HepG2 (cell line): ENCODE results near the gene ZNF101.

ENCODE experiments used
- HOXA7 ChIP-seq: sonication (generic); formaldehyde crosslinking; IDR thresholded peaks from 2 replicates; pipeline ENCODE4 v1.8.1; 2022; ENCODE audit warnings: mild to moderate bottlenecking, missing genetic modification reagents, moderate library complexity
- KLF11 ChIP-seq: IDR thresholded peaks from 2 replicates; pipeline ENCODE4 v1.6.1; 2016; ENCODE audit warnings: missing compliant biosample characterization
- POLR2AphosphoS2 ChIP-seq: IDR thresholded peaks from 2 replicates; pipeline ENCODE4 v1.6.1; 2011; ENCODE audit warnings: low read depth, low read length, improper control_type of control experiment
- ZNF546 ChIP-seq: sonication (generic); formaldehyde crosslinking; conservative IDR thresholded peaks from 2 replicates; pipeline ENCODE4 v1.8.1; 2023; ENCODE audit warnings: mild to moderate bottlenecking, missing genetic modification reagents
- TF ChIP-seq, protein P1 (sequence below): sonication (generic); formaldehyde crosslinking; conservative IDR thresholded peaks from 2 replicates; pipeline ENCODE4 v1.4.0; 2020; ENCODE audit warnings: missing genetic modification reagents
- TF ChIP-seq, protein P2 (sequence below): IDR thresholded peaks from 2 replicates; pipeline ENCODE4 v1.6.1; 2012; ENCODE audit warnings: inconsistent platforms
- TF ChIP-seq, protein P3 (sequence below): sonication (generic); IDR thresholded peaks from 2 replicates; pipeline ENCODE4 v1.6.1; 2016; ENCODE audit warnings: low read depth, borderline replicate concordance

DNA sequence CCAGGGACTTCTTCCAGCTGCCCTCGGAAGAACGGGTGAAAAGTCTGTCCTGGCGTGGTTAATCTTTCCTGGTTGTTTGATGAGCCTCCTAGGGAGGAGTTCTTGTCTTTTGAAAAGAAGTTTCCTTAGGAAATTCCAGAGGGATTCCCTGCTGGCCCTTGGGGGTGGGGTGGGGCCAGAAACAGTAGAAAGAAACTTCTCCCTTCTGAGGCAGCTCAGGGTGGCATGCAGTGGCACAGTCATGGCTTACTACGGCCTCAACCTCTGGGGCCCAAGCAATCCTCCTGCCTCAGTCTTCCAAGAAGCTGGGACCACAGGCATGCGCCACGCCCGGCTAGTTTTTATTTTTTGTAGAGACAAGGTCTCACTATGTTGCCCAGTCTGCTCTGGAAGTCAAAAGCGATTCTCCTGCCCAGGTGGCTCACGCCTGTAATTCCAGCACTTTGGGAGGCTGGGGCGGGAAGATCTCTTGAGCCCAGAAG lies 1.5 kb downstream of the ZNF101 start:
- TF ChIP-seq KLF11 (CRISPR knock-in tag) (no peak), ZNF546 (CRISPR knock-in tag) (no peak), POLR2AphosphoS2 (no peak), HOXA7 (no peak)
- TF ChIP-seq, protein P1, sequence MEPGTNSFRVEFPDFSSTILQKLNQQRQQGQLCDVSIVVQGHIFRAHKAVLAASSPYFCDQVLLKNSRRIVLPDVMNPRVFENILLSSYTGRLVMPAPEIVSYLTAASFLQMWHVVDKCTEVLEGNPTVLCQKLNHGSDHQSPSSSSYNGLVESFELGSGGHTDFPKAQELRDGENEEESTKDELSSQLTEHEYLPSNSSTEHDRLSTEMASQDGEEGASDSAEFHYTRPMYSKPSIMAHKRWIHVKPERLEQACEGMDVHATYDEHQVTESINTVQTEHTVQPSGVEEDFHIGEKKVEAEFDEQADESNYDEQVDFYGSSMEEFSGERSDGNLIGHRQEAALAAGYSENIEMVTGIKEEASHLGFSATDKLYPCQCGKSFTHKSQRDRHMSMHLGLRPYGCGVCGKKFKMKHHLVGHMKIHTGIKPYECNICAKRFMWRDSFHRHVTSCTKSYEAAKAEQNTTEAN = no peak
- TF ChIP-seq, protein P2, sequence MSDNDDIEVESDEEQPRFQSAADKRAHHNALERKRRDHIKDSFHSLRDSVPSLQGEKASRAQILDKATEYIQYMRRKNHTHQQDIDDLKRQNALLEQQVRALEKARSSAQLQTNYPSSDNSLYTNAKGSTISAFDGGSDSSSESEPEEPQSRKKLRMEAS = no peak
- TF ChIP-seq, protein P3, sequence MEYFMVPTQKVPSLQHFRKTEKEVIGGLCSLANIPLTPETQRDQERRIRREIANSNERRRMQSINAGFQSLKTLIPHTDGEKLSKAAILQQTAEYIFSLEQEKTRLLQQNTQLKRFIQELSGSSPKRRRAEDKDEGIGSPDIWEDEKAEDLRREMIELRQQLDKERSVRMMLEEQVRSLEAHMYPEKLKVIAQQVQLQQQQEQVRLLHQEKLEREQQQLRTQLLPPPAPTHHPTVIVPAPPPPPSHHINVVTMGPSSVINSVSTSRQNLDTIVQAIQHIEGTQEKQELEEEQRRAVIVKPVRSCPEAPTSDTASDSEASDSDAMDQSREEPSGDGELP = no peak
